ENCODE measurements around the gene ESYT1.
"Not testable (repeated sequence)": the region's sequence is repeated elsewhere in the genome, so short reads cannot be mapped to it uniquely, and the experiment has no call there.

Gene ESYT1

DNA sequence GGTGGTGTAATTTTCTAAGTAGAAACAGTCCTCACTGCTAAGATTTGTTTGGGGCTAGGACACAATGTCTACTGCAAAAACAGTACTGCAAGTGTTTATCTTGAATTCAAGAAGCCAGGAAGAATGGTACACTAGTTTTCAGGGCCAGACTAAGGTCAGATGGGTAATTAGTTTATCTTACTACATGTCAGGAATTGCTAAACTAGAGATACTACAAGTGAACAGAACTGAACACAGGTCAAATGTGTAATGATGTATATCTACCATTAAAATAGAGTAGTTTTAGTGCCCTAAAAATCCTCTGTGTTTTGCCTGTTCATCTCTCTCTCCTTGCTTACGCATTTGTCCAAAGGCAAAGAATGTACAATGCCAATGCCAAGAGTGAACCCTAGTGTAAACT lies 14.0 kb upstream of the ESYT1 start:
- TF ChIP-seq, protein P1, sequence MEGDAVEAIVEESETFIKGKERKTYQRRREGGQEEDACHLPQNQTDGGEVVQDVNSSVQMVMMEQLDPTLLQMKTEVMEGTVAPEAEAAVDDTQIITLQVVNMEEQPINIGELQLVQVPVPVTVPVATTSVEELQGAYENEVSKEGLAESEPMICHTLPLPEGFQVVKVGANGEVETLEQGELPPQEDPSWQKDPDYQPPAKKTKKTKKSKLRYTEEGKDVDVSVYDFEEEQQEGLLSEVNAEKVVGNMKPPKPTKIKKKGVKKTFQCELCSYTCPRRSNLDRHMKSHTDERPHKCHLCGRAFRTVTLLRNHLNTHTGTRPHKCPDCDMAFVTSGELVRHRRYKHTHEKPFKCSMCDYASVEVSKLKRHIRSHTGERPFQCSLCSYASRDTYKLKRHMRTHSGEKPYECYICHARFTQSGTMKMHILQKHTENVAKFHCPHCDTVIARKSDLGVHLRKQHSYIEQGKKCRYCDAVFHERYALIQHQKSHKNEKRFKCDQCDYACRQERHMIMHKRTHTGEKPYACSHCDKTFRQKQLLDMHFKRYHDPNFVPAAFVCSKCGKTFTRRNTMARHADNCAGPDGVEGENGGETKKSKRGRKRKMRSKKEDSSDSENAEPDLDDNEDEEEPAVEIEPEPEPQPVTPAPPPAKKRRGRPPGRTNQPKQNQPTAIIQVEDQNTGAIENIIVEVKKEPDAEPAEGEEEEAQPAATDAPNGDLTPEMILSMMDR (IDR thresholded peaks at IDR 0.05; ENCODE audit: control insufficient read depth, extremely low read depth, insufficient read depth) = no peak
- no peak for DNase-seq (ENCODE audit: low read depth)
- no peak overlapping the region for H3K4me3 ChIP-seq (ENCODE audit: low read depth, low read length)

GRCh38 chr12:56115329-56115728 lies 12.7 kb upstream of the ESYT1 start:
- DNase-seq (ENCODE audit: low read depth) = no peak
- TF ChIP-seq, protein P1 (IDR thresholded peaks at IDR 0.05; ENCODE audit: control insufficient read depth, extremely low read depth, insufficient read depth) = no peak
- peak overlapping the region; percentile 96 for H3K4me3 ChIP-seq (ENCODE audit: low read depth, low read length)

- TF ChIP-seq, protein P1 (IDR thresholded peaks at IDR 0.05; ENCODE audit: control insufficient read depth, extremely low read depth, insufficient read depth) = 0 out of 2 replicates have a peak, but pooled peaks have one; percentile 1
- DNase-seq (ENCODE audit: low read depth) = peak; percentile 77
- H3K4me3 ChIP-seq (ENCODE audit: low read depth, low read length) = peak within 1 kb of the TSS; percentile 96
Measured at GRCh38 chr12:56116267-56117081, 11.6 kb upstream of the ESYT1 start, which contains the start of gene RPL41. RPL41 (plus strand) TSS chr12:56116633.

DNA sequence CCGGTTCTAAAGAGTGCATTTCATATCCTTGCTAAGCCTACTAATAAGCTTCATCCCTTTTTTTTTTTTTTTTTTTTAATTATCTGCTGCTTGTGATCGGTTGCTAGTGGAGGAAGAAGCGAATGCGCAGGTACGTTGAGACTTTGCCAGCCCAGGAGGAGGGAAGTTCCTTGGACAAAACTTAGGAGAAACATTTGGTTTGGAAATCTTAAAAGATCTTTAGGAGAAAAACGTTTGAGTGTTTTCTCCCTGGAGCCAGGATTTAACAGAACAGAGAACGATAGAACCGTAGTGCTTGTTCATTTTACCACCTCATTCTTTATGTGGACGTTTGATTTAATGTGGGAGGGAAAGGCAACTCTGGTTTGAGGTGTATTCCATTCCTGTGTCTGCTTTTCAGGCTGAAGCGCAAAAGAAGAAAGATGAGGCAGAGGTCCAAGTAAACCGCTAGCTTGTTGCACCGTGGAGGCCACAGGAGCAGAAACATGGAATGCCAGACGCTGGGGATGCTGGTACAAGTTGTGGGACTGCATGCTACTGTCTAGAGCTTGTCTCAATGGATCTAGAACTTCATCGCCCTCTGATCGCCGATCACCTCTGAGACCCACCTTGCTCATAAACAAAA lies 10.9 kb upstream of the ESYT1 start:
- DNase-seq (ENCODE audit: low read depth) = not testable (repeated sequence)
- peak overlapping the region; percentile 96 for H3K4me3 ChIP-seq (ENCODE audit: low read depth, low read length)

DNA sequence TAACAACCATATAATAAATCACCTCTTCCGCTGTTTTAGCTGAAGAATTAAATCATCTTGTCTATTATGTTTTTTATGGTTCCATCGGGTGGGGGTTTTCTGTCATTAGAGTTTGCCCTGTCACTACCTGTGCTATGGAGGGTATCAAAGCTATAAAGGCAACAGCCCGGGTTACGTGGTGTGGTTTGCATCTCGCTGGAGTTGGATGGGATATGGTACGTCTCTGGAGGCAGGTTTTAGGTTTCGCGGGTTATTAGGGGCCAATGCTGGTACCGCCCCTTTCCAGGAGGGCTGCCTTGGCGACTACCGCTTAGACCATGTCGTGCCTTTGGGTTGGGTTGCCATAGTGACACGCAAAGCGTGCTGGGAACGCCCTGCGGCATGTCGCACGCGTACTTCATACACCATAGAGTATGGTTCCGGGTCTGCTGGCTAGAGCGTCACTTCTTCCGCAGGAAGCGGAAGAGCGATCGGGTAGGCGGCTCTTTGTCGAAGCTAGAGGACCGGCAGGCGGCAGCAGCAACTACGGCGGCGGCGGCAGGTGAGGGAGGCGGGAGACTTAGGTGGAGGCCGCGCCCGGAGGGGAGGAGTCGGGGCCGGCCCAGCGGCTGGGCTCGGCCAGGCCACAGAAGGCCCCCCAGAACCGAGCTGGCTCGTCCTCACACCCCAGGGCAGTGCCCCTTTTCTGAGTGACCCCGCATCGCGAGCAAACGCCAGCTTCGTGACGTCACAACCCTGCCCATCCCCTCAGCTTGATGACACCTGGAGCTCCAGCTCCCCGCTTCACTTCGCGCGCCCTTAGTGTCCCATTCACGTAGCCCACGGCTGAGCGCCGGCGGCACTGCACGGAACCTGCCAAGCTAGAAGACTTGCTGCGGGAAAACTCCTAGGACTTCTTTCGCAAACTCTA lies 10.0 kb upstream of the ESYT1 start, which contains the start of gene ZC3H10:
Gene ZC3H10, plus strand, starts transcription at position 489 of the 910 bp plus-strand sequence. CDS start 2,297 bp downstream, outside the sequence.
- TF ChIP-seq, protein P1 (IDR thresholded peaks at IDR 0.05; ENCODE audit: control insufficient read depth, extremely low read depth, insufficient read depth) = peak; percentile 68
- peak; percentile 100 for DNase-seq (ENCODE audit: low read depth)
- H3K4me3 ChIP-seq (ENCODE audit: low read depth, low read length) = peak within 1 kb of the TSS; percentile 96

DNA sequence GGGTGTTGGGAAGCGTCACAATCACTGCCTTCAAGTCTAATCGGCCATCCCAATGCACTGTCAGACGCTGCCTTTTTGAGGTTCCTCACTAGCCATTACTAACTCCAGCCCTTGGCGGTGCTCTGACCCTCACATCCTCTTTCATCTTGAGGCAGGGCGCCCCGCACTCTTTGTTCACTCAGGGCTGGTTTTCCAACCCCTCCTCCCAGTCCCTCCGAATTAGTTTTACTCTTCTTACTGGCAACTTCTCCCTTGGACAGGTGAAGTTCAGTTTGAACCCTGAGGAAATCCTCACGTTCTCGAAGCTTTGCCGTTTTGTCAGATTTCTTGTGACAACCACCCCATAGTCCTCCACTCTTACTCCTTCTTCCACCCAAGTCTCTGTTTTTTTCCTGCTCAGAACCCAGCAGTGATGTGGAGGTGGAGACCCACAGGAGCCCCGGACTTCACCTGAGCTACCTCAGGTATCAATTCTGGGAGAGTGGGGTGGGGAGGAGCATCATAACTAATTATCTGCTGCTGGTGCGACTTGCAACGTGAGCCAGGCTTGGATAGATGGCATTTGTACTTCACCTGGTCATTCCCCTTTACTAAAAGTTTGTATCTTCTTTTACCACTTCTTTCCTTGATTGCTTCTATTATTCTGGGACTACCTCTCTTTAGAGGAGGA lies 9.2 kb upstream of the ESYT1 start:
- TF ChIP-seq, protein P1 (IDR thresholded peaks at IDR 0.05; ENCODE audit: control insufficient read depth, extremely low read depth, insufficient read depth) = no peak
- DNase-seq (ENCODE audit: low read depth) = no peak
- peak overlapping the region; percentile 96 for H3K4me3 ChIP-seq (ENCODE audit: low read depth, low read length)

All from LNCaP clone FGC (cell line).